OCI-LY7 (cell line): ENCODE data around the gene CPOX. TPM values are rescaled to one million over a fixed set of nuclear protein-coding genes. Genes with fewer than 3 reads are reported as not detected.

ENCODE experiments used
- BruUV-seq: library from RNA; stranded (reverse); fragments of 400-500 nt; replicated peaks from 2 replicates; lab custom pipeline; 2021; lab: Mats Ljungman, UMichigan
- CTCF ChIA-PET: fragments of 300-600 bp; sonication (Branson Sonifier 250); formaldehyde crosslinking; loops from one replicate; lab custom pipeline; 2022; ENCODE audit warnings: antibody characterized with exemption; ENCODE audit not compliant: unreplicated experiment; lab: Charles Lee
- POLR2A ChIA-PET: fragments of 300-600 bp; sonication (Branson Sonifier 250); formaldehyde crosslinking; loops from one replicate; lab custom pipeline; 2022; ENCODE audit warnings: antibody characterized with exemption; lab: Charles Lee
- DNase-seq: peaks from one replicate; pipeline ENCODE4 v3.0.0-alpha.2; 2015; ENCODE audit warnings: low spot score
- H2AFZ ChIP-seq: fragments of 200-600 bp; sonication (generic), shearing (Covaris generic); 2 replicates; pipeline ENCODE4 v1.6.1; 2014; ENCODE audit warnings: mild to moderate bottlenecking, antibody characterized with exemption, low read length, moderate library complexity
- H3K27ac ChIP-seq: fragments of 200-600 bp; sonication (generic); 2 replicates; pipeline ENCODE4 v1.5.1; 2014; ENCODE audit warnings: mixed run types, low read depth, mild to moderate bottlenecking, moderate library complexity, low read length, inconsistent platforms; ENCODE audit not compliant: poor library complexity, severe bottlenecking
- H3K36me3 ChIP-seq: fragments of 200-600 bp; sonication (generic); 2 replicates; pipeline ENCODE4 v1.6.1; 2014; ENCODE audit warnings: mild to moderate bottlenecking, antibody characterized with exemption, low read length, moderate library complexity, mixed read lengths; ENCODE audit not compliant: insufficient read depth
- H3K4me1 ChIP-seq: fragments of 200-600 bp; sonication (generic); 2 replicates; pipeline ENCODE4 v1.5.1; 2014; ENCODE audit warnings: mild to moderate bottlenecking, low read length; ENCODE audit not compliant: insufficient read depth, poor library complexity, severe bottlenecking
- H3K4me2 ChIP-seq: fragments of 200-600 bp; sonication (generic); 2 replicates; pipeline ENCODE4 v1.6.1; 2014; ENCODE audit warnings: mild to moderate bottlenecking, low read length
- H3K4me3 ChIP-seq: fragments of 200-600 bp; sonication (generic); 2 replicates; pipeline ENCODE4 v1.5.1; 2014; ENCODE audit warnings: mild to moderate bottlenecking, low read depth, low read length; ENCODE audit not compliant: poor library complexity, severe bottlenecking
- H3K79me2 ChIP-seq: fragments of 200-600 bp; sonication (generic); 2 replicates; pipeline ENCODE4 v1.6.1; 2016; ENCODE audit warnings: low read depth, mild to moderate bottlenecking, low read length, moderate library complexity, mixed read lengths; ENCODE audit not compliant: insufficient read depth
- H3K9me2 ChIP-seq: fragments of 200-600 bp; sonication (generic); 2 replicates; pipeline ENCODE4 v1.6.1; 2016; ENCODE audit warnings: mild to moderate bottlenecking, low read length, mixed read lengths; ENCODE audit not compliant: insufficient read depth
- H3K9me3 ChIP-seq: fragments of 200-600 bp; sonication (generic); 2 replicates; pipeline ENCODE4 v1.6.1; 2014; ENCODE audit warnings: mild to moderate bottlenecking, mixed run types, low read length, mixed read lengths
- H4K20me1 ChIP-seq: fragments of 200-600 bp; sonication (generic); 2 replicates; pipeline ENCODE4 v1.6.1; 2014; ENCODE audit warnings: mild to moderate bottlenecking, antibody characterized with exemption, low read length, moderate library complexity, mixed read lengths; ENCODE audit not compliant: insufficient read depth
- EZH2phosphoT487 ChIP-seq: fragments of 200-600 bp; sonication (generic); IDR thresholded peaks from 2 replicates; pipeline ENCODE4 v1.6.1; 2018; ENCODE audit warnings: low read depth, borderline replicate concordance, mild to moderate bottlenecking, mixed run types, antibody characterized with exemption, low read length, moderate library complexity, mixed read lengths
- intact Hi-C: fragments of 100-400 bp; cut with micrococcal nuclease; formaldehyde crosslinking; loops from one replicate; pipeline ENCODE4 v1.10.0; 2022; ENCODE audit not compliant: unreplicated experiment
- total RNA-seq, 2 experiments: library from RNA; depleted of rRNA in 1 of 2; stranded (reverse); fragments of >200 nt in 1 of 2; shearing (Covaris generic) in 1 of 2; gene quantifications; 2 replicates each; pipeline ENCODE4 v1.2.3, GENCODE V29; 2014 to 2022
- TF ChIP-seq, protein P1 (sequence below): fragments of 200-600 bp; sonication (generic); conservative IDR thresholded peaks from 2 replicates; pipeline ENCODE4 v1.5.1; 2014; ENCODE audit warnings: mild to moderate bottlenecking, antibody characterized with exemption, low read length, moderate library complexity, mixed read lengths

Gene CPOX
- total RNA-seq, 2 experiments from 2014 or later: 10.1 to 14.7 TPM

DNA sequence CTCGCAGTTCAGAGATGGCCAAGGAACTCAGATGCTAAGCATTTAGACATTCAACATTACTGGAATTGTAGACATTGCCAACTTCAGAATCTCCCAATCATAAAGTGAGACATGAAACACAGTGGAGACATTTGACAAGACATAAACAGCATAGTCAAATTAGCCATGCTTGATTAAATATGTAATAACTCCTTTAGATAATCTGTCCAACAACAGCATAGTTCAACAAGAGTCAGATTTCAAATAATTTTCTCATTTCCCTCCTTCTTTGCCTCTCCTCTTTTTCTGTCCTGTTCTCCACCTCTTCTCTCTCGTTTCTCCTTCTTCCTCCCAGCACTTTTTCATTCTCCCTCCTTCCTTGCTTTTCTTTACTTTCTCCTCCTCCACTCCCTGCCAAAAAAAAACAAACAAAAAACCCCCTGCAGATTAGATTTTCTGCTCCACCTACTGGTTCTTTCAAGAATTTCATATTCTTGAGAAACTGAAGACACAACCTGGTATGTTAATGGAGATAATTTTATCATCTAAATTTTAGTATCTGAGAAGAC, 20.2 kb downstream of the CPOX start:
- POLR2A ChIA-PET: interaction anchor here (0.8 to 2.9 kb wide), 11 partner anchors 8 to 167 kb away, joined by 3 to 19 read pairs (median 5); no protein-coding TSS in a partner anchor
- H3K36me3 ChIP-seq: peaks cover 6% of the 10 kb centered on the region; the same call in 1 of the 2 replicates
- no TSS peak for BruUV-seq
- H4K20me1 ChIP-seq: no peaks in the 10 kb centered on the region
- H3K9me3 ChIP-seq: no peaks in the 10 kb centered on the region
- no peak for TF ChIP-seq EZH2phosphoT487
- TF ChIP-seq, protein P1, sequence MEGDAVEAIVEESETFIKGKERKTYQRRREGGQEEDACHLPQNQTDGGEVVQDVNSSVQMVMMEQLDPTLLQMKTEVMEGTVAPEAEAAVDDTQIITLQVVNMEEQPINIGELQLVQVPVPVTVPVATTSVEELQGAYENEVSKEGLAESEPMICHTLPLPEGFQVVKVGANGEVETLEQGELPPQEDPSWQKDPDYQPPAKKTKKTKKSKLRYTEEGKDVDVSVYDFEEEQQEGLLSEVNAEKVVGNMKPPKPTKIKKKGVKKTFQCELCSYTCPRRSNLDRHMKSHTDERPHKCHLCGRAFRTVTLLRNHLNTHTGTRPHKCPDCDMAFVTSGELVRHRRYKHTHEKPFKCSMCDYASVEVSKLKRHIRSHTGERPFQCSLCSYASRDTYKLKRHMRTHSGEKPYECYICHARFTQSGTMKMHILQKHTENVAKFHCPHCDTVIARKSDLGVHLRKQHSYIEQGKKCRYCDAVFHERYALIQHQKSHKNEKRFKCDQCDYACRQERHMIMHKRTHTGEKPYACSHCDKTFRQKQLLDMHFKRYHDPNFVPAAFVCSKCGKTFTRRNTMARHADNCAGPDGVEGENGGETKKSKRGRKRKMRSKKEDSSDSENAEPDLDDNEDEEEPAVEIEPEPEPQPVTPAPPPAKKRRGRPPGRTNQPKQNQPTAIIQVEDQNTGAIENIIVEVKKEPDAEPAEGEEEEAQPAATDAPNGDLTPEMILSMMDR: peak; percentile 94
- CTCF ChIA-PET: no interaction called here
- peak overlapping the region; percentile 25 for H3K4me3 ChIP-seq
- H3K4me2 ChIP-seq: peak overlapping the region; percentile 59
- peak overlapping the region; percentile 85; the same call in 1 of the 2 replicates for H2AFZ ChIP-seq
- peaks cover 14% of the 10 kb centered on the region for H3K4me1 ChIP-seq
- H3K27ac ChIP-seq: no peak overlapping the region
- no peaks in the 10 kb centered on the region for H3K79me2 ChIP-seq
- intact Hi-C loops: loop anchor here (1.0 to 5.0 kb wide), 4 partner anchors 50 to 536 kb away; partner anchors contain the start of genes CLDND1 and GABRR3
- no peaks in the 10 kb centered on the region for H3K9me2 ChIP-seq
- peak; percentile 64 for DNase-seq

GRCh38 chr3:98568402-98568801, 25.0 kb downstream of the CPOX start:
- no peaks in the 10 kb centered on the region for H3K36me3 ChIP-seq
- no peaks in the 10 kb centered on the region for H4K20me1 ChIP-seq
- DNase-seq: no peak
- H3K4me2 ChIP-seq: no peak overlapping the region
- H2AFZ ChIP-seq: peak overlapping the region; percentile 80; the same call in 1 of the 2 replicates
- intact Hi-C loops: no loop called here
- H3K79me2 ChIP-seq: no peaks in the 10 kb centered on the region
- POLR2A ChIA-PET: interaction anchor here (0.6 kb wide), 1 partner anchor 21 kb away, joined by 4 read pairs; no protein-coding TSS in a partner anchor
- no peak for TF ChIP-seq EZH2phosphoT487
- TF ChIP-seq, protein P1: no peak
- H3K9me3 ChIP-seq: no peaks in the 10 kb centered on the region
- CTCF ChIA-PET: no interaction called here
- no peaks in the 10 kb centered on the region for H3K9me2 ChIP-seq
- H3K4me1 ChIP-seq: peaks cover 52% of the 10 kb centered on the region
- no peak overlapping the region for H3K27ac ChIP-seq
- BruUV-seq: no TSS peak
- H3K4me3 ChIP-seq: no peak overlapping the region

- Histone ChIP-seq H2AFZ (peak overlapping the region; percentile 80; the same call in 1 of the 2 replicates), H3K36me3 (no peaks in the 10 kb centered on the region), H3K9me2 (no peaks in the 10 kb centered on the region), H3K4me2 (0 out of 2 replicates have a peak overlapping the region, but pooled peaks have one; percentile 8), H3K4me1 (peaks cover 52% of the 10 kb centered on the region), H3K27ac (no peak overlapping the region), H3K9me3 (no peaks in the 10 kb centered on the region), H3K79me2 (no peaks in the 10 kb centered on the region), H4K20me1 (no peaks in the 10 kb centered on the region), H3K4me3 (no peak overlapping the region)
- TF ChIP-seq EZH2phosphoT487: no peak
- TF ChIP-seq, protein P1: no peak
- BruUV-seq: no TSS peak
- POLR2A ChIA-PET: interaction anchor here (0.6 to 19.7 kb wide), 2 partner anchors 21 to 33 kb away, joined by 4 to 296 read pairs; partner anchors contain the start of gene GPR15
- CTCF ChIA-PET: no interaction called here
- DNase-seq: no peak
- intact Hi-C loops: no loop called here
Observed at GRCh38 chr3:98567666-98568270, 25.6 kb downstream of the CPOX start.
